Activated CD4-positive, alpha-beta memory T cell treated with anti-CD3 and anti-CD28 coated beads, Interleukin-2, amount 10 ng/mL, durations not matched to agents 7 days and 5 days (primary cell): ENCODE data around the gene PDGFC. TPM values are rescaled to one million over a fixed set of nuclear protein-coding genes. Genes with fewer than 3 reads are reported as not detected.

ENCODE experiments used
- CTCF ChIA-PET: fragments of 350-600 bp; sonication (Branson Sonifier 250); formaldehyde crosslinking; loops from one replicate; lab custom pipeline; 2021; ENCODE audit warnings: antibody characterized with exemption, inconsistent platforms; lab: Charles Lee
- POLR2A ChIA-PET: fragments of 350-600 bp; sonication (Branson Sonifier 250); formaldehyde crosslinking; loops from one replicate; lab custom pipeline; 2021; ENCODE audit warnings: antibody characterized with exemption; lab: Charles Lee
- DNase-seq: peaks from one replicate; pipeline ENCODE4 v3.0.0-alpha.2; 2020
- H3K27ac Mint-ChIP-seq: one replicate; pipeline ENCODE4 v1.8.0; 2021; ENCODE audit warnings: mild to moderate bottlenecking, mixed read lengths
- H3K27me3 Mint-ChIP-seq: one replicate; pipeline ENCODE4 v1.8.0; 2021; ENCODE audit warnings: mixed read lengths
- H3K36me3 Mint-ChIP-seq: one replicate; pipeline ENCODE4 v1.8.0; 2021; ENCODE audit warnings: low read depth, mixed read lengths
- H3K4me1 Mint-ChIP-seq: one replicate; pipeline ENCODE4 v1.8.0; 2021; ENCODE audit warnings: mixed read lengths
- H3K4me3 Mint-ChIP-seq: one replicate; pipeline ENCODE4 v1.8.0; 2021; ENCODE audit warnings: mild to moderate bottlenecking, mixed read lengths
- H3K9me3 Mint-ChIP-seq: one replicate; pipeline ENCODE4 v1.8.0; 2021; ENCODE audit warnings: mixed read lengths
- total RNA-seq, 2 experiments: library from RNA; stranded (reverse); gene quantifications; one replicate each; pipeline ENCODE4 v1.2.3, GENCODE V29; 2021

PDGFC gene
- total RNA-seq, 2 experiments from 2014 or later: not detected

DNA sequence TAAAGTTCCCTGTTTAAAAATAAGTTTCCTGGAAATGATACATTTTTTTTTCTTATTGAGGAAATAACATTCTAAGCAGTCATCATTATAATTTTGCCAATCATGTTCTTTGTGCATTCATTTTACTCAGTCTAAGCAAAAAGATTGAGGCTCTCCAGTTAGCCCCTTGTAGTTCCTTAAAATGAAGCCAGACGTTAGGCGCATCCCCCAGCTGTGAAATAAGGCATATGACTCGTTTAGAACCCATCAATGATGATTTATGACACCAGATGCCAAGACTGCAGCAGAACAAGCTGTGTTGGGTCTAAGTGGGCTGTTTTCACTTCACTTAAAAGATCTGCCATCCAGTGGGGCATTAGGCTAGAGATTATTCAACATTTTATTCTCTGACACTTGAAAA lies 17.0 kb downstream of the PDGFC start:
- DNase-seq: no peak
- ChIA-PET POLR2A (no interaction called here), CTCF (no interaction called here)
- Mint-ChIP-seq H3K27ac (no peak overlapping the region), H3K36me3 (no peaks in the 10 kb centered on the region), H3K9me3 (no peaks in the 10 kb centered on the region), H3K4me1 (no peaks in the 10 kb centered on the region), H3K27me3 (no peaks in the 10 kb centered on the region), H3K4me3 (no peak overlapping the region)

DNA sequence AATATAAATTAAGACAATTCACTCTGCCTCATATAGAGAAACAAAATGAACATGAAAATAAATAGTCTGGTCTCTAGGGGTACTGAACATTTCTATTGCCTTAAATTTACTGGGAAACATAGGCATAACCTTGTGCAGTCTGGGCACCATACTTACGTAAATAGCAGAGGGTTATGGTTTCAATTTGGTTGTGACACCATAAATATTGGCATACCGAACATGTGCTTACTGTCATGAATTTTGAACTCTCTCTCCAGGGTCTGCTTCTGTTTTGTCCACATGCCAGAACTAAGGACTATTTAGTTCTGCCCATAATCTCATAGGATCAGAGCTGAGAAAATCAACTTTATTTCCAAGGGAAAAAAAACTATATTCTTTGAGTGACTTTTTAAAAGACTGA lies 17.6 kb downstream of the PDGFC start:
- CTCF ChIA-PET: no interaction called here
- no peaks in the 10 kb centered on the region for H3K36me3 Mint-ChIP-seq
- DNase-seq: no peak
- no peak overlapping the region for H3K27ac Mint-ChIP-seq
- no peak overlapping the region for H3K4me3 Mint-ChIP-seq
- H3K9me3 Mint-ChIP-seq: no peaks in the 10 kb centered on the region
- H3K27me3 Mint-ChIP-seq: no peaks in the 10 kb centered on the region
- POLR2A ChIA-PET: no interaction called here
- no peaks in the 10 kb centered on the region for H3K4me1 Mint-ChIP-seq

DNA sequence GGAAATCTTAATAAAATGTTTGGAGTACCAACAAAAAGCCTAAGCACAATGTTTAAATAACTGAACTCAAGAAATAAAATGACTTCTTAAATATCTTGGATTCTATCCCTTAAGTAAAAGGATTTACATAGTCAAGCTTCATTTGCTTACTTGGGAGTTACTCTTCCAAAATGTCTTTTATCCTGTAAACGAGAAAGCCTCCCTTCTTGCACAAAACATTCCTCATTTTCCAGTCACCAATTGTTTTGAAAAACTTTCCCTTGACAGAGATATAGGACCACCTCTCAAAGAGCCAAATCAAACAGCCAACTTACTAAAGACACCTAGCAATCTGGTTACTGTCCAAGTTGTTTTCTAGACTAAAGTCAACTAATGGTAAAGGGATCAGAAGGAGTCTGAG lies 18.6 kb downstream of the PDGFC start:
- ChIA-PET CTCF (no interaction called here), POLR2A (no interaction called here)
- no peak overlapping the region for H3K27ac Mint-ChIP-seq
- H3K4me1 Mint-ChIP-seq: no peaks in the 10 kb centered on the region
- DNase-seq: no peak
- no peak overlapping the region for H3K4me3 Mint-ChIP-seq
- H3K36me3 Mint-ChIP-seq: no peaks in the 10 kb centered on the region
- H3K27me3 Mint-ChIP-seq: no peaks in the 10 kb centered on the region
- no peaks in the 10 kb centered on the region for H3K9me3 Mint-ChIP-seq

DNA sequence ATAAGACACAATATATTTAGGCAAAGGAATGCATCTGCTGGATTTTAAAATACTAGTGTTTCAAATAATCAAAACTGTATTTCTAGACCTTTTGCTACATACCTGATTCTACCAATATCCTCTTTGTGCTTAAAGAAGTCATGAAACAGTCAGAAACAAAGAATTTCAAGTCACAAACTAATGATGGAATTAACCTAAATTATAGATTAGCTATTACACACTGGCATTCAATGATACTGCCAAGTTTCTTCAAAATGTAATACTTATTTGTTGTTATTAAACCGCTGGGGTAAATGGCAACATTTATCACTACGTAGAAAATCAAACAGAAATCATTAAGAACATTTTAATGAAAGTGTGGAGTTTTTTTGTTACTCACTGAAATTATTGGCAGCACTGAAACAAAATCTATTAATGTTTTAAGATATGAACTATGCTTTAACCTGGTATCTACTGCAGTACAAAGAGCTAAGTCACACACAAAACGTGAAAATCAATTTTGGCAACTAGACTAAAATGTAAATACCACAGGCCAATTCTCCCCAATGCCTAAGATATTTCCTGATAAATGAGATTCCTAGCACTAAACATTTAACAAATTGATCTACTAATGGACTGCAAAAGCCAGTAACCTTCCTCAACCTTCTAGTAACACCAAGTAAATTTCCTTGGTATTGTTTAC lies 19.4 kb downstream of the PDGFC start:
- no peaks in the 10 kb centered on the region for H3K27me3 Mint-ChIP-seq
- DNase-seq: no peak

DNA sequence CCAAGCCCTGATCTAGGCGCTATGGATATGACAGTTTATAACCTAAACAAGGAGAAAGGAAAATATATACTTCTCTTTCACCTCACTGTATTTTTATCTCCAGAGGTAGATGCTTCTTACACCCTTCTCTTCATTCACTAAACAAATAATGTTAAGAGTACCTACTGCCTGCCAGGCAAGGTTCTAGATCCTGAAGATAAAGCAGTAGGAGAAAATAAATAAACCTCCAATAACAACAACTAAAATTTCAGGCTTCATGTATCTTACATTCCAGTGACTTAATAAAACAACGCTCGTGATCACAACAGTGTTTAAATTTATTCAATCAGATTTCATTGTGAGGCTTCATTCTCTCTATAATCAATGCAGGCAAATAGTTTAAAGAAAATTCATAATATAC lies 20.7 kb downstream of the PDGFC start:
- H3K4me1 Mint-ChIP-seq: no peaks in the 10 kb centered on the region
- ChIA-PET POLR2A (no interaction called here), CTCF (no interaction called here)
- no peaks in the 10 kb centered on the region for H3K27me3 Mint-ChIP-seq
- H3K27ac Mint-ChIP-seq: no peak overlapping the region
- no peaks in the 10 kb centered on the region for H3K36me3 Mint-ChIP-seq
- no peaks in the 10 kb centered on the region for H3K9me3 Mint-ChIP-seq
- no peak for DNase-seq
- no peak overlapping the region for H3K4me3 Mint-ChIP-seq

More for the DNA sequence above, 19.4 kb downstream of the PDGFC start:
- ChIA-PET CTCF (no interaction called here), POLR2A (no interaction called here)
- H3K4me1 Mint-ChIP-seq: no peaks in the 10 kb centered on the region
- no peaks in the 10 kb centered on the region for H3K36me3 Mint-ChIP-seq
- H3K27ac Mint-ChIP-seq: no peak overlapping the region
- no peaks in the 10 kb centered on the region for H3K9me3 Mint-ChIP-seq
- no peak overlapping the region for H3K4me3 Mint-ChIP-seq

DNA sequence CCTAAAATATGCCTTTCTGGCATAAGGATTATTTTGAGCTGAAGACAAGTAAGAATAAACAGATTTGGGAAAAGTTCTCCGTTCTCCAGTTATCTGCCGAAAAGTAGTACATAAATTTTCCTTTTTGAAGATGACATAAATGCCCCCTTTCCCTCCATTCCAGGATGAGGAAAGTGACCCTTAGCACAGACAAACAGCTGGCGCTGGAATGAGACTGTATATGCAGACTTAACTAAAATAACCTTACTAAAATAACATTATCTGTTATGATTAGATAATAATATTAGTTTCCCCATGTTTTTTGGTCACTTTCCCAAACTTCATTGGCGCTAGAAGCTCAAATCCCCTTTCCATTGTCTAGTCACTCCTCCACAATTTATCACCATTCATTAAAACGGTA lies 21.5 kb downstream of the PDGFC start:
- H3K4me3 Mint-ChIP-seq: no peak overlapping the region
- ChIA-PET POLR2A (no interaction called here), CTCF (no interaction called here)
- H3K27ac Mint-ChIP-seq: no peak overlapping the region
- no peaks in the 10 kb centered on the region for H3K36me3 Mint-ChIP-seq
- H3K9me3 Mint-ChIP-seq: no peaks in the 10 kb centered on the region
- H3K4me1 Mint-ChIP-seq: no peaks in the 10 kb centered on the region
- DNase-seq: no peak
- H3K27me3 Mint-ChIP-seq: no peaks in the 10 kb centered on the region

DNA sequence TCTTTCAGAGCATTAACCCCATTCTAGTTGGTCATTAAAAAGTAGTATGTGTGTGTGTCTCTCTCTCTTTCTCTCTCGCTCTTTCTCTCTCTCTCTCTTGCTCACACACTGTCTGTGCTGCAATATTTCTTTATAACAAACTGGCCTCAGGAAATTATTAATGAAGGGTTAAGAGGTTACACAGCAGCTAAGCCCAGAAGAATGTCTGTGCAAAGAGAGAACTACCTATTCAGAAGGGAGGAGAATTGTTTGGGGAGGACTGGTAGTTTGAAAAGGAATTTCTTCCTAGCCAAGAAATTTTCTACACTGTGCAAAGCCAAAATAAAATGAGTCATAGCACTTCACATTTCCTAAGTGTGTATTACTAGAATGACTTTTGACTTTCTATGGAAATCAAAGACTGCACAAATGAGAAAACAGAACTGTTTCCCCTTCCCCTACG lies 22.2 kb downstream of the PDGFC start:
- Mint-ChIP-seq H3K4me3 (no peak overlapping the region), H3K9me3 (no peaks in the 10 kb centered on the region), H3K27ac (no peak overlapping the region), H3K4me1 (no peaks in the 10 kb centered on the region), H3K27me3 (no peaks in the 10 kb centered on the region), H3K36me3 (no peaks in the 10 kb centered on the region)
- ChIA-PET CTCF (no interaction called here), POLR2A (no interaction called here)
- DNase-seq: no peak

DNA sequence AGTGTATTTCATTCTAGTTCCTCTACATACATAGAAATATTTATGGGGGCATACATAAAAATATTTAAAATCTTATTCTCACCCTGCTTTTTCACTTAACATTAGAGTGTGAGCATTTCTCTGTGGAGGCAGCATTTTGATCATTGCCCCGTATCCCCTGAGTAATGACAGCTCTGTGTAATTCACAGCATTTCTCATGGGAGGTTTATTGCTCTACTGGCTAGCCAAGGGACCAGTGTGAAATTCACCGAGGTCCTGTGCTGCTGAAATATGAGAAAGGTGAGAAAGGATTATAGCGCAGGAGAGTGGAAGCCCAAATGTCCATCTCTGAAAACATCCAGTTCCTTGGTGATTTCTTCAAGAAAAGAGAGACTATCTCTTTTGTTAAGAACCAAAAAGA lies 22.9 kb downstream of the PDGFC start:
- ChIA-PET CTCF (no interaction called here), POLR2A (no interaction called here)
- Mint-ChIP-seq H3K4me3 (no peak overlapping the region), H3K36me3 (no peaks in the 10 kb centered on the region), H3K27me3 (no peaks in the 10 kb centered on the region), H3K27ac (no peak overlapping the region), H3K9me3 (no peaks in the 10 kb centered on the region), H3K4me1 (no peaks in the 10 kb centered on the region)
- no peak for DNase-seq

DNA sequence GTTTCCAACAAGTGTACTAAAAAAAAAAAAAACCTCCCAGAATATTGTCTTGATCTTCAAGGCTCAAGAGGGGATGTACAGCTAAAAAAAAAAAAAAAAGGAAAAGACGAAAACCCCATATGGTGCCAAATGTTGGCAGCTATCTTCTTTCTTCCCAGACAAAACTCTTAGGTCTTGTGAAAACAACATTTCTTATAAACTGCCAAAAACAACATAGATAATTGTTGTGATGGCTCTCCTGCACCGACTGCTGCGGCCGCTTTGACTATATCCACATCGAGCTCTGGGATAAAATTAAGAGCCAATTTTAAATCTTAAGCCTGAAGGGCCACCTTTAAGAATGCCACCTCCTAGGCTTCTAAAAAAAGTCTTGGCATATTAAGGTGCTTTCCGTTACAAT lies 23.5 kb downstream of the PDGFC start:
- H3K4me1 Mint-ChIP-seq: no peaks in the 10 kb centered on the region
- H3K27me3 Mint-ChIP-seq: no peaks in the 10 kb centered on the region
- no peak for DNase-seq
- ChIA-PET CTCF (no interaction called here), POLR2A (no interaction called here)
- H3K9me3 Mint-ChIP-seq: no peaks in the 10 kb centered on the region
- H3K27ac Mint-ChIP-seq: no peak overlapping the region
- H3K4me3 Mint-ChIP-seq: no peak overlapping the region
- H3K36me3 Mint-ChIP-seq: no peaks in the 10 kb centered on the region

DNA sequence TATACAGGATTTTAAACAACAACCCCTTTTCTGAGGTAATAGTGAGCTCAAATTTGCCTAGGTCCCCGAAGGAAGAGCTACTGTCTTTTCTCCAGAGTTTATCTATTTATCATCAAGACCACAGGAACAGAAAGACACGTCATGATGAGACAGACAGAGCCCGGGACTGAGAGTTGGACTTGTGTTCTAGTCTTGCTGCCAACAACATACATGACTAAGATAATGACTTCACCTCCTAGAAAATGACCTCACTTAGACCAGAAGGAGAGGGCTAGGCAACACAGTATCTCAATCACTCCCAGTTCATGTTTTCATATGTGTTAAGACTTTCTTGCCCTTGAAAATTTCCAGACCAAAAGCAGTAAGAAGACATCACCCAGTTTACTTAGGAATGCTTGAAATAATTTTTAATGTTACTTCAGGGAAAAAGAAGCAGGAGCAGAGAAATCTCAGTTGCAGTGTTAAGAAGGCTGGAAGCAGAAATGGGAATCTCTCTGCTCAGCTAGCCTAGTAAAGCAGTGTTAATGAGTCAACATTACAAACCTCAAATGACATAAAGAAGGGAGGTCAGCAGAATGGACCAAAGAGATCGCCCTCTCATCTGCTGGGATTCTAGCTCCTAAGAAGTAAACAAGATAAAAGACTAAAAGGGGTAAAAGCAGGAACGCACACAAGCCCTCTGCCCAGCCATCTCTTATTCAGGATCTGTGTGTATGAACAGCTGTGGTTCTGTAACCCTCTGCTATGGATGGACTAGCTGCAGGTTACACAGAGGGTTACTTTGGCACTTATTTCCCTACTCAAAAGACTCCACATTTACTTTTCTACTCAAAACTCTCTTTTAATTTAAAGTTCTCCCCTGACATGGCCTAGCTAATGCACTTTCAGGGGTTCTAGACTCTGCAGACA lies 24.8 kb downstream of the PDGFC start:
- Mint-ChIP-seq H3K9me3 (no peaks in the 10 kb centered on the region), H3K4me3 (no peak overlapping the region), H3K4me1 (no peaks in the 10 kb centered on the region), H3K36me3 (no peaks in the 10 kb centered on the region), H3K27ac (no peak overlapping the region), H3K27me3 (no peaks in the 10 kb centered on the region)
- DNase-seq: no peak
- CTCF ChIA-PET: no interaction called here
- POLR2A ChIA-PET: no interaction called here

DNA sequence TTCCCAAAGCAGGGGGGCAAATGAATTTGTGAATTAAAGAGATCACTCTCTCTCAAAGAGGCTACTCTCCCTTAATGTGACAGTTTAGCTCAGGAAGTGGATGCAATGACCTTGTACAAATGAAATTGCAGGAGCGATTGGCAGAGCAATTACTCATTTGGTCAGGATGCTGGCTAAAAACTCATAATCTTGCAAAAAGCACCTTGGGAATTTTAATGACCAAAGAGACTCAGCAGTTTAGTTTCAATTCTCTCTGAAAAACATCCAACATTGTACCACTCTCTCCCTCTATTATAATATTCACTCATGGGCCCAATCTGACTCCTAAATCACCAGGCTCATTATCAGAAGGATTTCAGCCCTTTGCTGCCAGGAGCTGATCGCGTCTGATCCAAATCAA lies 26.1 kb downstream of the PDGFC start:
- H3K36me3 Mint-ChIP-seq: no peaks in the 10 kb centered on the region
- H3K27me3 Mint-ChIP-seq: no peaks in the 10 kb centered on the region
- ChIA-PET CTCF (no interaction called here), POLR2A (no interaction called here)
- no peaks in the 10 kb centered on the region for H3K4me1 Mint-ChIP-seq
- no peak overlapping the region for H3K4me3 Mint-ChIP-seq
- H3K9me3 Mint-ChIP-seq: no peaks in the 10 kb centered on the region
- H3K27ac Mint-ChIP-seq: no peak overlapping the region
- DNase-seq: no peak

DNA sequence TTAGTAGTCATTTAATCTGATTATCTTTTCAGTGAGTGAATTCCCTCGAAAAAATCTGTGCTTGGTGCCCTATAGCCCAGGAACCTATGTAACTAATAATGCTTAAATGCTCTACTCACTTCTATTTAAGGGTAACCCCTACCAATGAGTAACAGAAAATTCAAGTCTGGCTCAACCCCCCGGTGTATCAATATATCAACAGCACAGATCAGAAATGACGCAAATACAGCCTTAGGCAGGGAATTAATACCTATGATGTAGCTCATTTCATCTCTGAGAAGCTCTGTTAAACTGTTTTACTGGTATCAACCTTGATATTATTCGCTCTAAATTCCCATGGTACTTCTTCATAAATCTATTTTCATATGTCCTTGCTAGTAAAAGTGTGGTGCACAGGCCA lies 28.6 kb downstream of the PDGFC start:
- ChIA-PET CTCF (no interaction called here), POLR2A (no interaction called here)
- no peaks in the 10 kb centered on the region for H3K36me3 Mint-ChIP-seq
- H3K27me3 Mint-ChIP-seq: no peaks in the 10 kb centered on the region
- DNase-seq: no peak
- no peak overlapping the region for H3K27ac Mint-ChIP-seq
- H3K4me3 Mint-ChIP-seq: no peak overlapping the region
- no peaks in the 10 kb centered on the region for H3K4me1 Mint-ChIP-seq
- H3K9me3 Mint-ChIP-seq: no peaks in the 10 kb centered on the region

DNA sequence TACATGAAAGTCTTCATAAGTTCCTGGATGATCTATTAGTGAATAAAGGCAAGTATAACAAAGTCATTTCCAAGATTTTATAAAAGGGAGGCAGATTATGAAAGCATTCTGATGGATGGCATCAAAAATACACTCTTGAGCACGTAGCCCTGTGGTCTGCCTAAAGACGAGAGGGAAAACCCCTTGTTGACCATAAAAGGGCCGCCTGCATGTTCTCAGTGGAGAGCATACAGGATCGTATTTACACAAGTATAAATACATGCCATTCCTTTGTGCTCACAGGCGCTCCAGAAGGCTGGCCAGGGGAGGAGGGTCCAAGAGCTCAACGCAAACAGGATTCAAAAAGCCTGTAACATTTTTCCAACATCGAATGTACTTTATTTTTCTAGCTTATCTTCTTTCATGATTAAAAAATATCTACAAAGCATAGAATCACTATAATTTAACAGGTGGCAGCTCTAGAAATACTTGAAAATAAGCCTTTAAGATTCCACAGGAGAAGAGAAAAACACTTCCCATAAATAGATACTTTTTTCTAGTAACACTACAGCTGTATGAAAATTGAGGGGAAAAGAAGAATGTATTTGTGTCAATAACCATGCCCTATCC lies 29.6 kb downstream of the PDGFC start:
- H3K4me3 Mint-ChIP-seq: no peak overlapping the region
- H3K4me1 Mint-ChIP-seq: no peaks in the 10 kb centered on the region
- ChIA-PET POLR2A (no interaction called here), CTCF (no interaction called here)
- H3K36me3 Mint-ChIP-seq: no peaks in the 10 kb centered on the region
- H3K9me3 Mint-ChIP-seq: no peaks in the 10 kb centered on the region
- no peaks in the 10 kb centered on the region for H3K27me3 Mint-ChIP-seq
- no peak overlapping the region for H3K27ac Mint-ChIP-seq
- no peak for DNase-seq
